GM21515 (cell line): ENCODE results near the gene OAS2.

Source experiments
- ATAC-seq: cut with Tn5 transposase; IDR thresholded peaks from one replicate; pipeline ENCODE4 v1.9.1; 2021; ENCODE audit not compliant: unreplicated experiment

The OAS2 gene

DNA sequence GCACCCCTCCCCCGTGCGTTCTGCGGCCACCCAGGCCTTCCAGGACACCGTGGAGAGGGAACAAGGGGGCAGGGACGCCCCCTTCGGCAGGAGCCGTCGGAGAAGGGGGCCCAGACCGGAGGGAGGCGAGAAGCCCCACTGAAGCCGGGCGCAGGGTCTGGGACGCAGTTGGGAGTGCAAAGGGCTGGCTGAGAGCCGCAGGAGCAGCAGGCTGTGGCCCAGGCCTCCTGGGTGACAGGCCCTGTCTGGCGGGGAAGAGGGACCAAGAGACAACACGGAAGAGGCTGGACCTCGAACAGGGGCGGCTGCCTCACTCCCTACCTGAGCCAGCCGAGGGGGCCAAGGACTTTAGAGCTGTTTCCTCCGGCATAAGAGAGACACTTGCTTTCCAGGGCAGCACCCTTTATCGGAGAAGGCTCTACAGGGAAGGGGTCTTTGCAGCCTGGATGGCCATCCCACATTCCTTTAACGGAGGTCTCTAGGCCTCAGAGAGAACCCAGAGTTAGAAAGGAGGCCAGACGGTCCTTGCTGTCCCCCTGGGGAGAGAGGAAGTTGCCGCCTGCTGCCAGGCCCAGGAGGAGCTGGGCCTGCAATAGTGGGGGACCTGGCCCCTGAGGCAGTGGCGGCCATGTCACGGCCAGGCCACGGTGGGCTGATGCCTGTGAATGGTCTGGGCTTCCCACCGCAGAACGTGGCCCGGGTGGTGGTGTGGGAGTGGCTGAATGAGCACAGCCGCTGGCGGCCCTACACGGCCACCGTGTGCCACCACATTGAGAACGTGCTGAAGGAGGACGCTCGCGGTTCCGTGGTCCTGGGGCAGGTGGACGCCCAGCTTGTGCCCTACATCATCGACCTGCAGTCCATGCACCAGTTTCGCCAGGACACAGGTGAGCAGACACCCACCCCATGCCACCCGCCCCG, 79.5 kb downstream of the OAS2 start:
- no peak for ATAC-seq

DNA sequence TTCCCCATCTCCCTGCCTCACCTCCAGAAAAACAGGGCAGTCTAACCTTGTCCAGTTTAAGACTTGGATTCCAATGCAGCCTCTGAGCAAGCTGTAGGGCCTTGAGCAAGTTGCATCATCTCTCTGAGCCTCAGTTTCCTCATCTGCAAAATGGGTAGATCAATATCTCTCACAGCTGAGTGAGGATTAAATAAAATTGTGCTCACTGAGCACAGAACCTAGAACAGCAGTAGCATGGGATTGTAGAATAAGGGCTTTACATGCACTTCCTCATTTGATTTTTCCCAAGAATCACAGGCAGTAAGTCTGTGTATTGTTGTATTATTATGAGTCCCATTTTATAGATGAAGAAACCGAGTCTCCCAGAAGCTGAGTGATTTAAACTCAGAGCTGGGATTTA, 80.2 kb downstream of the OAS2 start:
- ATAC-seq = no peak

DNA sequence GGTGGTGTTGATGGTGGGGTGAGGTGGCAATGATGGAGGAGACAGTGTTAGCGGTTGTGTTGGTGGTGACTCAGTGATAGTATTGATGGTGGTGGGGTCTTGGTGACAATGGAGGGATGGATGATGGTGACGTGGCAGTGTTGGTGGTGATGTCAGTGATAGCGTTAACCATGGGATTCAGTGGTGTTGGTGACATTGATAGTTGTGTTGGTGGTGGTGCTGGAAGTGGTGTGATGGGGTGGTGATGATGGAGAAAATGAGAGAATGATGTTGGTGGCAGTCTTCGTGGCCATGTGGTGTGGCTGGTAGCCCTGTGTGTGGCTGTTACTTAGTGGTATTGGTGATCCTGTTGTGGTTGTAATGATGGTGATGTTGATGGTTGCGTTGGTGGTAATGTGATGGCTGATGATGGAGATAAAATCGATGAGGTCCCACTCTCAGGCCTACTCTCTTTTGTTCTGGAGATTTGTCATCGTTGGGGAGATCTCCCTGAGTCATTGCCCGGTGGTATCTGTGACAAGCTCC, 80.8 kb downstream of the OAS2 start:
- ATAC-seq = no peak

DNA sequence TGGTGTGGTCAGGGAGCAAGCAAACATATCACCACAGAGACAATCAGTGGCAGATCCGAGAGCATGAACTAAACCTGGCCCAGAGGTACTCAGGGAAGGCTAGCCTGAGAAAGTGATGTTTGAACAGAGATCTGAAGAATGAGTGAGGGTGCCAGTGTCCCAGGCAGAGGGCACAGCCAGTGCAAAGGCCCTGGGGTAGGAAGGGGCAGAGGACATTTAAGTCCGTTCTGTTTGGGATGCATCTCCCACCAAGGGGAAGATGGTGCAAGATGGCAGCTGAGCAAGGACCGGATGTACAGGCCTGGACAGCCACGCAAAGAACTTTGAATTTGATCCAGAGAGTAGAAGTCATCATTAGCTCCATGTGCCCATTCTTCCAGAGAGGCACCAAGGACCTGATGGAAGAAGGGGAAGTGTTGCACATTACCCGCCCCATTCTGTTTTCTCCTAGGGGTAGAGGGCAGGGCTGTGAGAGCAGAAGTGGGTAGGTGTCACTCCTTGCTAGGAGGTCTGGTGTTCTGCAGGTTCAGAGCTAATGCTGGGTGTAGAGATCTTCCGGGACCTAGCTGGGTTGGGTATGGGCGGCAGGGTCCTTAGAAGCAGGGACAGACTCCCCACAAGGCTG, 82.1 kb downstream of the OAS2 start:
- no peak for ATAC-seq

DNA sequence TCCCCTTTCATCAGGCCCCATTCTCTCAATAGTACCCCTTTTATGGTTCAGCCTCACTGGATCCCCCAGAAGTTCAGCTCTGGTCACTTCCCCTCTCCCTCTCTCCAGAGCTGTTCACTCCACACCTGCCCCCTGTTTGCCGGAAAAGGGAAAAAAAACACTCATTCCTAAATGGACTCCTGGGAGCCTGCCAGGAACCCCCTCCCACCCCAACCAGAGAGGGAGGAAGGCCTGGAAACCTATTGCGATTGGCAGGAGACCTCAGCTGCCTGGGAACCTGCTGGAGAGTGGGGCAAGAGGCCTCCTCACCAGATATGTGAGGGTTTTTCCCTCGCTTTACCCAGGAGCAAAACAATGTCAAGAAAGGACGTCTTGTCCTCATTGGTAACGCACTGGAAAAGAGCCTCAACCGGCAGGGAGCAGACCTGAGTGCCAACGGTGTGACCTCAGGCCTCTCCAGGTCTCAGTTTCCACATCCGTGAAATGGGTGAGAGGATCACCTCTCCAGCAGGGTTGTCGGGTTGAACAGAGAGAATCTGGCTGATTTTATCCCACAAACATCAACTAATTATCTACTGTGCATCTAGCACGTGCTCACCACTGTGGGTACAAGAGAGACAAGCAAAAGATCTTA, 82.9 kb downstream of the OAS2 start:
- no peak for ATAC-seq
